Coronary artery (tissue), 2 donors: ENCODE data around the gene DCPS.
A peak's percentile ranks its signal among the peaks of the same experiment; 100 is the strongest.

Source experiments
- DNase-seq: peaks from one replicate; pipeline ENCODE4 v3.0.0-alpha.2; 2017; ENCODE audit warnings: low spot score
- H3K27ac ChIP-seq, 2 donors: fragments of 200-600 bp; sonication (generic); one replicate each; pipeline ENCODE4 v1.5.1; 2016 to 2019
- H3K4me3 ChIP-seq: fragments of 200-600 bp; sonication (generic); 2 replicates; pipeline ENCODE4 v1.5.1; 2016; ENCODE audit warnings: mild to moderate bottlenecking, moderate library complexity
- CTCF ChIP-seq: fragments of 200-600 bp; sonication (generic); IDR thresholded peaks from one replicate; pipeline ENCODE4 v1.5.1; 2019; ENCODE audit warnings: antibody characterized with exemption

DCPS gene

GRCh38 chr11:126313826-126314225, 10.0 kb downstream of the DCPS start:
- DNase-seq, result no peak
- TF ChIP-seq CTCF, result no peak
- Histone ChIP-seq H3K27ac (no peak overlapping the region), H3K4me3 (no peak overlapping the region)

- peak overlapping the region; percentile 58 to 94 for H3K27ac ChIP-seq
- TF ChIP-seq CTCF, result no peak
- DNase-seq, result no peak
- H3K4me3 ChIP-seq, result peak overlapping the region; percentile 56
These were observed 13.5 kb downstream of the DCPS start for GRCh38 chr11:126317432-126317755.

- H3K4me3 ChIP-seq, result peak overlapping the region; percentile 56
- peak; percentile 86 for DNase-seq
- H3K27ac ChIP-seq, result peak overlapping the region; percentile 58 to 94
- TF ChIP-seq CTCF, result no peak
These were observed 14.1 kb downstream of the DCPS start for GRCh38 chr11:126317756-126318573.

GRCh38 chr11:126318574-126319373, 14.9 kb downstream of the DCPS start:
- Histone ChIP-seq H3K4me3 (peak overlapping the region; percentile 56), H3K27ac (peak overlapping the region; percentile 58 to 94)
- TF ChIP-seq CTCF, result no peak
- DNase-seq, result no peak

DNA sequence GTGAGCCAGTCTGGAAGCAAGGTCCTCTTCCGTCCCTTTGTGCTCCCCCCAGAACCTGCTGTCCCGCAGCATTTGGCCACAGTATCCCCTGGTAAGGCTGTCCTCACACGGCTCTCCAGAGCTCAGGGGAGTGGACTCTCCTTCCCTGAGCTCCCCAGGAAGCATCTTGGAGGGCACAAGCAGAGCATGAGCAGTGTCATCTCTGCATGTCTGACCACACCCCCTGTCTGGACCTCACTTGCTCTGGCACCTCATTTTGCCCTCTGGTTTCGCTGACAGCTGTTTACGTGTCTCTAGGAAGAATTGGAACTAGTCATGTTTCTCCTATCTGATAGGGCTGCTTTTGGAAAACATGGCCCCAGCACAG, 15.5 kb downstream of the DCPS start:
- no peak for DNase-seq
- H3K27ac ChIP-seq, result peak overlapping the region; percentile 58 to 94
- H3K4me3 ChIP-seq, result peak overlapping the region; percentile 56
- no peak for TF ChIP-seq CTCF

GRCh38 chr11:126322996-126323395, 19.1 kb downstream of the DCPS start:
- DNase-seq, result no peak
- Histone ChIP-seq H3K27ac (no peak overlapping the region), H3K4me3 (no peak overlapping the region)
- no peak for TF ChIP-seq CTCF
